ENCODE results near the gene CYLD.

The CYLD gene

GRCh38 chr16:50838885-50839284, 97.0 kb downstream of the CYLD start:
- no peak overlapping the region for H3K27ac ChIP-seq (ENCODE audit: extremely low read depth, low read depth, low read length)
- ChIA-PET CTCF (no interaction called here), POLR2A (no interaction called here)
- no peaks in the 10 kb centered on the region for H3K9me3 ChIP-seq (ENCODE audit: control insufficient read depth, insufficient read depth, low read depth, low read length)
- H3K36me3 ChIP-seq (ENCODE audit: control insufficient read depth in 2 of 2, insufficient read depth in 1 of 2, low read length in 2 of 2): no peaks in the 10 kb centered on the region
- no peak for TF ChIP-seq MYNN (tag by site-specific recombination; IDR thresholded peaks at IDR 0.05; ENCODE audit: borderline replicate concordance)
- H3K4me1 ChIP-seq (ENCODE audit: control insufficient read depth, insufficient read depth, low read length): no peaks in the 10 kb centered on the region
- no peak overlapping the region for H3K4me3 ChIP-seq (ENCODE audit: low read depth, low read length)

- Histone ChIP-seq H3K4me3 (ENCODE audit: low read depth, low read length) (no peak overlapping the region), H3K36me3 (ENCODE audit: control insufficient read depth in 2 of 2, insufficient read depth in 1 of 2, low read length in 2 of 2) (no peaks in the 10 kb centered on the region), H3K27ac (ENCODE audit: extremely low read depth, low read depth, low read length) (no peak overlapping the region), H3K9me3 (ENCODE audit: control insufficient read depth, insufficient read depth, low read depth, low read length) (no peaks in the 10 kb centered on the region), H3K4me1 (ENCODE audit: control insufficient read depth, insufficient read depth, low read length) (no peaks in the 10 kb centered on the region)
- ChIA-PET POLR2A (no interaction called here), CTCF (no interaction called here)
- TF ChIP-seq ZIC2 (tag by site-specific recombination; IDR thresholded peaks at IDR 0.05) (no peak), ZNF626 (tag by site-specific recombination; IDR thresholded peaks at IDR 0.05) (no peak), SCRT2 (tag by site-specific recombination; IDR thresholded peaks at IDR 0.05) (no peak), ZNF37A (tag by site-specific recombination; IDR thresholded peaks at IDR 0.05) (no peak), ZNF394 (tag by site-specific recombination; IDR thresholded peaks at IDR 0.05; ENCODE audit: borderline replicate concordance) (no peak), GLI2 (tag by site-specific recombination; IDR thresholded peaks at IDR 0.05; ENCODE audit: borderline replicate concordance, low read depth) (no peak), GLI4 (tag by site-specific recombination; IDR thresholded peaks at IDR 0.05) (no peak), ZNF223 (tag by site-specific recombination; IDR thresholded peaks at IDR 0.05) (no peak), KLF7 (tag by site-specific recombination; IDR thresholded peaks at IDR 0.05; ENCODE audit: borderline replicate concordance) (no peak), ZNF202 (tag by site-specific recombination; IDR thresholded peaks at IDR 0.05; ENCODE audit: borderline replicate concordance) (no peak), ZNF221 (tag by site-specific recombination; IDR thresholded peaks at IDR 0.05; ENCODE audit: borderline replicate concordance) (no peak), ZNF654 (tag by site-specific recombination; IDR thresholded peaks at IDR 0.05; ENCODE audit: low read depth) (no peak), PRDM1 (tag by site-specific recombination; IDR thresholded peaks at IDR 0.05) (no peak), ZNF704 (tag by site-specific recombination; IDR thresholded peaks at IDR 0.05) (no peak)
These were observed 97.5 kb downstream of the CYLD start for GRCh38 chr16:50839356-50839755.

GRCh38 chr16:50839920-50840729, 98.2 kb downstream of the CYLD start:
- no peak overlapping the region for H3K4me3 ChIP-seq (ENCODE audit: low read depth, low read length)
- no peaks in the 10 kb centered on the region for H3K36me3 ChIP-seq (ENCODE audit: control insufficient read depth in 2 of 2, insufficient read depth in 1 of 2, low read length in 2 of 2)
- no peak for TF ChIP-seq HOXC10 (CRISPR knock-in tag; IDR thresholded peaks at IDR 0.05)
- no peak for TF ChIP-seq ATF2 (tag by site-specific recombination; IDR thresholded peaks at IDR 0.05; ENCODE audit: low read depth)
- TF ChIP-seq ZNF776 (tag by site-specific recombination; IDR thresholded peaks at IDR 0.05; ENCODE audit: borderline replicate concordance): no peak
- no peak for TF ChIP-seq PRDM4 (tag by site-specific recombination; IDR thresholded peaks at IDR 0.05)
- TF ChIP-seq CTCF (tag by site-specific recombination; IDR thresholded peaks at IDR 0.05): no peak
- no peak for TF ChIP-seq ZNF658 (tag by site-specific recombination; IDR thresholded peaks at IDR 0.05)
- no peak for TF ChIP-seq ZNF292 (tag by site-specific recombination; IDR thresholded peaks at IDR 0.05; ENCODE audit: borderline replicate concordance, low read depth)
- no peaks in the 10 kb centered on the region for H3K4me1 ChIP-seq (ENCODE audit: control insufficient read depth, insufficient read depth, low read length)
- POLR2A ChIA-PET: no interaction called here
- CTCF ChIA-PET: no interaction called here
- no peaks in the 10 kb centered on the region for H3K9me3 ChIP-seq (ENCODE audit: control insufficient read depth, insufficient read depth, low read depth, low read length)
- no peak overlapping the region for H3K27ac ChIP-seq (ENCODE audit: extremely low read depth, low read depth, low read length)

Measured in HEK293 (cell line).